COLO829 (cell line): ENCODE data around the gene SLFN5.
"Not testable (repeated sequence)": the region's sequence is repeated elsewhere in the genome, so short reads cannot be mapped to it uniquely, and the experiment has no call there.

ENCODE experiments used
- DNase-seq: peaks from one replicate; pipeline ENCODE4 v3.0.0; 2012; ENCODE audit warnings: low spot score

The SLFN5 gene

GRCh38 chr17:35242158-35242804 lies 591 bp upstream of the SLFN5 start:
- no peak for DNase-seq

- peak; percentile 46 for DNase-seq
These were observed 879 bp downstream of the SLFN5 start for GRCh38 chr17:35243561-35244340.

GRCh38 chr17:35244341-35245195 lies 1.7 kb downstream of the SLFN5 start:
- DNase-seq = peak; percentile 95

GRCh38 chr17:35245196-35245486 lies 2.3 kb downstream of the SLFN5 start:
- peak; percentile 53 for DNase-seq

GRCh38 chr17:35252651-35253050 lies 9.8 kb downstream of the SLFN5 start:
- DNase-seq = no peak

- DNase-seq = peak; percentile 45
These were observed 11.4 kb downstream of the SLFN5 start for GRCh38 chr17:35254107-35254773.

- DNase-seq = no peak
These were observed 12.4 kb downstream of the SLFN5 start for GRCh38 chr17:35255316-35255715.

- DNase-seq = no peak
These were observed 13.8 kb downstream of the SLFN5 start for GRCh38 chr17:35256629-35257028.

GRCh38 chr17:35257208-35257659 lies 14.4 kb downstream of the SLFN5 start:
- DNase-seq = no peak

GRCh38 chr17:35259001-35259400 lies 16.1 kb downstream of the SLFN5 start:
- DNase-seq = no peak

- no peak for DNase-seq
These were observed 22.2 kb downstream of the SLFN5 start for GRCh38 chr17:35265071-35265470.

- DNase-seq = no peak
These were observed 22.8 kb downstream of the SLFN5 start for GRCh38 chr17:35265566-35266141.

- DNase-seq = not testable (repeated sequence)
These were observed 31.5 kb downstream of the SLFN5 start for GRCh38 chr17:35274167-35275066.

- DNase-seq = not testable (repeated sequence)
These were observed 35.6 kb downstream of the SLFN5 start for GRCh38 chr17:35278454-35278853.

- not testable (repeated sequence) for DNase-seq
These were observed 36.0 kb downstream of the SLFN5 start for GRCh38 chr17:35278876-35279275.

GRCh38 chr17:35283767-35284166 lies 40.9 kb downstream of the SLFN5 start:
- no peak for DNase-seq

- DNase-seq = no peak
These were observed 42.1 kb downstream of the SLFN5 start for GRCh38 chr17:35284955-35285354.

- DNase-seq = no peak
These were observed 43.4 kb downstream of the SLFN5 start for GRCh38 chr17:35286120-35286781.

- no peak for DNase-seq
These were observed 44.5 kb downstream of the SLFN5 start for GRCh38 chr17:35287286-35287811.

- no peak for DNase-seq
These were observed 46.4 kb downstream of the SLFN5 start for GRCh38 chr17:35289222-35289621.
